ENCODE results near the gene BAG3.
A peak's percentile ranks its signal among the peaks of the same experiment; 100 is the strongest.
"Not testable (repeated sequence)": the region's sequence is repeated elsewhere in the genome, so short reads cannot be mapped to it uniquely, and the experiment has no call there.

BAG3 gene

GRCh38 chr10:119694608-119695007, 43.4 kb downstream of the BAG3 start:
- DNase-seq (ENCODE audit: low read depth) = no peak

GRCh38 chr10:119700321-119700954, 49.3 kb downstream of the BAG3 start:
- DNase-seq (ENCODE audit: low read depth) = no peak

GRCh38 chr10:119701861-119702260, 50.7 kb downstream of the BAG3 start:
- DNase-seq (ENCODE audit: low read depth) = no peak

GRCh38 chr10:119702583-119702982, 51.4 kb downstream of the BAG3 start:
- no peak for DNase-seq (ENCODE audit: low read depth)

- DNase-seq (ENCODE audit: low read depth) = no peak
Observed at GRCh38 chr10:119703903-119704508, 52.8 kb downstream of the BAG3 start.

- no peak for DNase-seq (ENCODE audit: low read depth)
Observed at GRCh38 chr10:119705434-119705831, 54.3 kb downstream of the BAG3 start.

GRCh38 chr10:119706521-119707278, 55.5 kb downstream of the BAG3 start:
- no peak for DNase-seq (ENCODE audit: low read depth)

GRCh38 chr10:119707331-119707730, 56.2 kb downstream of the BAG3 start:
- not testable (repeated sequence) for DNase-seq (ENCODE audit: low read depth)

GRCh38 chr10:119710935-119711334, 59.8 kb downstream of the BAG3 start:
- not testable (repeated sequence) for DNase-seq (ENCODE audit: low read depth)

GRCh38 chr10:119713744-119714483, 62.7 kb downstream of the BAG3 start:
- DNase-seq (ENCODE audit: low read depth) = no peak

- no peak for DNase-seq (ENCODE audit: low read depth)
Observed at GRCh38 chr10:119714484-119714816, 63.3 kb downstream of the BAG3 start.

GRCh38 chr10:119715628-119716505, 64.7 kb downstream of the BAG3 start:
- DNase-seq (ENCODE audit: low read depth) = no peak

- DNase-seq (ENCODE audit: low read depth) = no peak
Observed at GRCh38 chr10:119723161-119723560, 72.0 kb downstream of the BAG3 start.

GRCh38 chr10:119723624-119724023, 72.4 kb downstream of the BAG3 start:
- no peak for DNase-seq (ENCODE audit: low read depth)

GRCh38 chr10:119724593-119725516, 73.7 kb downstream of the BAG3 start:
- no peak for DNase-seq (ENCODE audit: low read depth)

GRCh38 chr10:119725517-119725827, 74.3 kb downstream of the BAG3 start:
- no peak for DNase-seq (ENCODE audit: low read depth)

GRCh38 chr10:119725828-119726675, 74.9 kb downstream of the BAG3 start, which contains the start of gene INPP5F:
INPP5F (plus strand) TSS chr10:119726050; CDS start chr10:119726263, 213 bp downstream.
- DNase-seq (ENCODE audit: low read depth) = peak; percentile 77

- DNase-seq (ENCODE audit: low read depth) = no peak
Observed at GRCh38 chr10:119726676-119727261, 75.6 kb downstream of the BAG3 start.
